B cell (primary cell): ENCODE results near the gene DENND2C.

ENCODE experiments used
- CTCF ChIP-seq: fragments of 200-600 bp; IDR thresholded peaks from one replicate; pipeline ENCODE4 v1.8.0; 2022; ENCODE audit warnings: antibody characterized with exemption, mild to moderate bottlenecking
- EZH2 ChIP-seq: IDR thresholded peaks from 2 replicates; pipeline ENCODE4 v1.6.1; 2012; ENCODE audit warnings: borderline replicate concordance, low read depth, mild to moderate bottlenecking, moderate library complexity, low read length; ENCODE audit not compliant: insufficient read depth, poor library complexity, severe bottlenecking

- TF ChIP-seq CTCF, result no peak
- TF ChIP-seq EZH2, result no peak
Observed at GRCh38 chr1:114545796-114546195, 124.1 kb downstream of the DENND2C start.
